HUES64 (cell line): ENCODE data around the gene CCR7.
"Not testable (repeated sequence)": the region's sequence is repeated elsewhere in the genome, so short reads cannot be mapped to it uniquely, and the experiment has no call there.

Experiments
- H3K27ac ChIP-seq: 2 replicates; pipeline ENCODE4 v1.7.0; 2013; ENCODE audit warnings: low read depth, low read length, inconsistent platforms
- H3K27me3 ChIP-seq: 2 replicates; pipeline ENCODE4 v1.6.1; 2013; ENCODE audit warnings: mild to moderate bottlenecking, low read length; ENCODE audit not compliant: insufficient read depth
- H3K36me3 ChIP-seq: 2 replicates; pipeline ENCODE4 v1.6.1; 2013; ENCODE audit warnings: mild to moderate bottlenecking, low read length; ENCODE audit not compliant: insufficient read depth
- H3K4me1 ChIP-seq: 2 replicates; pipeline ENCODE4 v1.6.1; 2013; ENCODE audit warnings: mild to moderate bottlenecking, low read length, moderate library complexity; ENCODE audit not compliant: insufficient read depth
- H3K4me3 ChIP-seq: 2 replicates; pipeline ENCODE4 v1.5.1; 2013; ENCODE audit warnings: mild to moderate bottlenecking, low read length, moderate library complexity
- H3K9ac ChIP-seq: 2 replicates; pipeline ENCODE4 v1.6.1; 2013; ENCODE audit warnings: mild to moderate bottlenecking, low read depth, low read length
- H3K9me3 ChIP-seq: 2 replicates; pipeline ENCODE4 v1.6.1; 2013; ENCODE audit warnings: low read depth, low read length; ENCODE audit not compliant: insufficient read depth
- WGBS: fragments of 150-250, 120-280 bp; methylation state at CpG from one replicate; pipeline ENCODE4 v1.1.7; 2013; ENCODE audit warnings: missing lambda C conversion rate; 5-methylcytosine and 5-hydroxymethylcytosine counted together

The CCR7 gene

DNA sequence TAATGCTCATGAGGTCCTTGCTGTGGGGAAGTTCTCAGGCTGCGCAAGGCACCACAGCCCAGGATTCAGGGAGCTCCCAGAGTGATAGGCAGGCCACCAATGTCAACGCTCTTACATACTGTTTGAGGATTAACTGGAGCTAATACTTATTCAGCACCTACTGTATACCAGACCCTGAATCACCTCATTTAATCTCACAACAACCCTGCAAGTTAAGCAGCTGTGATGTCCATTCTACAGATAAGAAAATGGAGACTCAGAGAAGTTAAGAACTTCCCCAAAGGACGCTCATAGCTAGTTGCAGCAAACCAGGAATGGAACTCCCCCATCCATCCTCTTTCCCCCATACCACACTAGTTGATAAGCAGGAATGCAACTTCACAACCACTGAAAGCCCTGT lies 25.5 kb upstream of the CCR7 start:
- no peaks in the 10 kb centered on the region for H3K4me1 ChIP-seq
- no peak overlapping the region for H3K4me3 ChIP-seq
- no peaks in the 10 kb centered on the region for H3K9me3 ChIP-seq
- WGBS = 98% methylated on average over 3 of the region's 3 CpGs
- no peaks in the 10 kb centered on the region for H3K27me3 ChIP-seq
- H3K9ac ChIP-seq = no peak overlapping the region
- no peaks in the 10 kb centered on the region for H3K36me3 ChIP-seq
- no peak overlapping the region for H3K27ac ChIP-seq

DNA sequence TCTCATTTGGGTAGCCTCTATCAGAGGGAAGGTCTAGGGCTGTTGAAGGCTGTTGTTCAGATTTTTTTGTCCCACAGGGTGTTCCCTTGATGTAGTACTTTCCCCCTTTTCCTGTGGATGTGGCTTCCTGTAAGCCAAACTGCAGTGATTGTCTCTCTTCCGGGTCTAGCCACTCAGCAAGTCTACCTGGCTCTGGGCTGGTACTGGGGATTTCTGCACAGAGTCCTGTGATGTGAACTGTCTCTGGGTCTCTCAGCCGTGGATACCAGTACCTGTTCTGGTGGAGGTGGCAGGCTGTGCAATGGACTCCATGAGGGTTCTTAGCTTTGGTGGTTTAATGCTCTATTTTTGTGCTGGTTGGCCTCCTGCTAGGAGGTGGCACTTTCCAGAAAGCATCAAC lies 23.3 kb upstream of the CCR7 start:
- H3K9me3 ChIP-seq = no peaks in the 10 kb centered on the region
- no peak overlapping the region for H3K4me3 ChIP-seq
- no peaks in the 10 kb centered on the region for H3K4me1 ChIP-seq
- H3K27ac ChIP-seq = no peak overlapping the region
- H3K27me3 ChIP-seq = no peaks in the 10 kb centered on the region
- no peaks in the 10 kb centered on the region for H3K36me3 ChIP-seq
- WGBS = 86% methylated on average over 2 of the region's 2 CpGs
- H3K9ac ChIP-seq = no peak overlapping the region

DNA sequence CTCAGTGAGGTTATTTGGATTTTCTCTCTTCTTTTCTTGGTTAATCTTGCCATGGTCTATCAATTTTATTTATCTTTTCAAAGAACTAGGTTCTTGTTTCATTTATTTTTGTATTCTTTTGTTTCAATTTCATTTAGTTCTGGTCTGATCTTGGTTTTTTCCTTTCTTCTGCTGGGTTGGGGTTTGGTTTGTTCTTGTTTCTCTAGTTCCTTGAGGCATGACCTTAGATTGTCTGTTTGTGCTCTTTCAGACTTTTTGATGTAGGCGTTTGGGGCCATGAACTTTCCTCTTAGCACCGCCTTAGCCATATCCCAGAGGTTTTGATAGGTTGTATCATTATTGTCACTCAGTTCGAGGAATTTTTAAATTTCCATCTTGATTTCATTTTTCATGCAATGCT lies 21.0 kb upstream of the CCR7 start:
- not testable (repeated sequence) for H3K4me1 ChIP-seq, H3K4me3 ChIP-seq, H3K27ac ChIP-seq, H3K9ac ChIP-seq, H3K9me3 ChIP-seq, H3K27me3 ChIP-seq, H3K36me3 ChIP-seq
- 96% methylated on average over 3 of the region's 3 CpGs for WGBS

DNA sequence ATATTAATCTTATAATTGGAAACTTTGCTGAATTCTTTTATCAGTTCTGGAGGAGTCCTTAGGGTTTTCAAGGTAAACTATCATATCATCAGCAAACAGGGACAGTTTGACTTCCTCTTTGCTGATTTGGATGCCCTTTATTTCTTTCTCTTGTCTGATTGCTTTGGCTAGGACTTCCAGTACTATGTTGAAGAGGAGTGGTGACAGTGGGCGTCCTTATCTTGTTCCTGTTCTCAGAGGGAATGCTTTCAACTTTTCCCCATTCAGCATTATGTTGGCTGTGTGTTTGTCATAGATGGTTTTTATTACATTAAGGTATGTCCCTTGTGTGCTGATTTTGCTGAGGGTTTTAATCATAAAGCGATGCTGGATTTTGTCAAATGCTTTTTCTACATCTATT lies 19.7 kb upstream of the CCR7 start:
- H3K36me3 ChIP-seq, H3K4me1 ChIP-seq, H3K27ac ChIP-seq, H3K4me3 ChIP-seq, H3K27me3 ChIP-seq, H3K9me3 ChIP-seq, H3K9ac ChIP-seq: not testable (repeated sequence)
- 90% methylated on average over 2 of the region's 2 CpGs for WGBS

DNA sequence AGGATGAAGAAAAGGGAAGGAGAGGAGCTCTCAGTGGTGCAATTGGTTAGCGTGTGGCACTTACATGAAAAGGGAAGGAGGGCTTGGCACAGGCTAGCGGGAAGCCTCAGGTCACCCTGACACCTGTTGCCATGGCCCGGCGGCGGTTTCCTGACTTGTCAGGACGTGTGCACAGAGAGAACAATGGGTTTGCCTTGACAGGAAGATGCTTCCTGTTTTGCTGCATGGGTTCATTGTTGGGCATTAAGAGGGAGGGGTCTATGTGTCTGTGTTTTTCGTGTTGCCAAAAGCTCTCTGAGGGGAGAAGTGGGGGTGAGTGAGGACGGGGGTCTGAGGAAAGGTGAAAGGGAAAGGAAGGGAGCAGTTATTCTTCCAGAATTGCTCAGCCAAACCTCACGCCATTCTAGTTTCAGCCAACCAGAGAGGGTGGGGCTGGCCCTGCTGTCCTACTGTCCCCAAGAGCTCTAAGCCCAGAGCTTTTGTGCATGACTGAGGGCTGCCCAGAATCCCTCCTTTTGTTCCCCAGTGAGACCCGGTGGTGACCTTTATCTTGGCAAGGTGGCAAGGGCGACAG lies 17.1 kb upstream of the CCR7 start:
- no peak overlapping the region for H3K4me3 ChIP-seq
- no peaks in the 10 kb centered on the region for H3K27me3 ChIP-seq
- H3K4me1 ChIP-seq = no peaks in the 10 kb centered on the region
- H3K27ac ChIP-seq = no peak overlapping the region
- no peaks in the 10 kb centered on the region for H3K36me3 ChIP-seq
- H3K9me3 ChIP-seq = no peaks in the 10 kb centered on the region
- H3K9ac ChIP-seq = no peak overlapping the region
- 84% methylated on average over 11 of the region's 11 CpGs for WGBS

DNA sequence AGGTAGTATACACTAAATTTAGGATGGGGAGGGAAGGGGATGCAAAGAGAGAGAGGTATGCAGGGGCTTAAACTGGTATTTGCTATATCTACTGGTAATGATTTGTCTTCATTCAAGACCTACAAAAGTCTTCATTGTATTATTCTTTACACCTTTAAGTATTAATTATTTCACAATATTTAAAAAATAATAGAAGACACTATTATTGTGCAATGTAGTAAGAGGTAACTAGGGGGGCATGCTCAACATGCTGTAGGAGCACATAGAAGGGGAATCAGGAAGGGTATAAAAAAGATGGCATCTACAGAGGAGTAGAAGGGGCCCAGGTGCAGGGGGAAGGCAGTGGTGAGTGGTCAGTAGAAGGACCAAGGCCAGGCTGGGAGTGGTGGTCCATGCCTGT lies 14.9 kb upstream of the CCR7 start:
- Histone ChIP-seq H3K4me1 (no peaks in the 10 kb centered on the region), H3K9ac (no peak overlapping the region), H3K36me3 (no peaks in the 10 kb centered on the region), H3K27ac (no peak overlapping the region), H3K4me3 (no peak overlapping the region), H3K9me3 (no peaks in the 10 kb centered on the region), H3K27me3 (peaks cover 3% of the 10 kb centered on the region; the same call in 1 of the 2 replicates)

DNA sequence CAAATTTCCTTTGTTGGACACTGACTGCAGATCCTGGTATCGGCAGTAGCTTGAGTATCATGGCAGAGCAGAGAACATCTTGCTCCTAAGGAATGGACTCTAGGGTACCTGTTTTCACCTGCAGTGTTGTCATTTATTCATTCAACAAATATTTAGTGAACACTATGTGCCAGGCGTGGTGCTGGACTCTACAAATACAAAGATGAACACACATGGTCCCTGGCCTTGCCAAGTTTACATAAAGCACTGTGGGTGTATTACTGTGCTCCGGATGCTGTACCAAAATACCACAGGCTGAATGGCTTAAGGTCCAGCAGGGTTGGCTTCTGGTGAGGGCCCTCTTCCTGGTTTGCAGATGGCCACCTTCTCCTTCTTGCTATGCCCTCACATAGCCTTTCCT lies 14.2 kb upstream of the CCR7 start:
- Histone ChIP-seq H3K27ac (no peak overlapping the region), H3K9ac (no peak overlapping the region), H3K36me3 (no peaks in the 10 kb centered on the region), H3K9me3 (no peaks in the 10 kb centered on the region; the same call in 1 of the 2 replicates), H3K27me3 (peaks cover 3% of the 10 kb centered on the region; the same call in 1 of the 2 replicates), H3K4me3 (no peak overlapping the region), H3K4me1 (no peaks in the 10 kb centered on the region)
- 93% methylated on average over 3 of the region's 3 CpGs for WGBS

DNA sequence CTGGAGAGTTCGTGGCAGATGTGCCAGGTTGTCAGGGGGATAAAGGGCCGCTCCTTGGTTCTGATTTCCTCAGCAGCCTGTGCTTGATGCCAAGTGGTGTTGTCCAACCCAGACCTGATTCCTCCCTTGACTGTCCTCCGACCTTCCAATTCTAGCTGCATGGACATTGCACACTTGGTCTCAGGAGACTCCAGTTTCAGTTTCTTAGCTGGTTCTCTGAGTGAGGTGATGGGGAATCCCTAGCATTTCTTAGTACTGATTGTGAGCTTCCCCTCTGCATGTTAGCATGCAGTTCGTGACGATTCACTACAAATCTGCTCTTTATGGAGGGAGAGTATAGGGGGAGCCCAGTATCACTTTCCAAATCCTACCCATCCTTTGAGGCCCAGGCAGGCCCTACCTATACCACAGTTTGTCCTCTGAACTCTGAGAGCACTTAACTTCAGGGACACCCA lies 12.4 kb upstream of the CCR7 start:
- 88% methylated on average over 3 of the region's 5 CpGs for WGBS
- Histone ChIP-seq H3K36me3 (no peaks in the 10 kb centered on the region), H3K4me3 (no peak overlapping the region), H3K27me3 (peaks cover 3% of the 10 kb centered on the region; the same call in 1 of the 2 replicates), H3K9me3 (no peaks in the 10 kb centered on the region; the same call in 1 of the 2 replicates), H3K27ac (no peak overlapping the region), H3K4me1 (no peaks in the 10 kb centered on the region), H3K9ac (no peak overlapping the region)

DNA sequence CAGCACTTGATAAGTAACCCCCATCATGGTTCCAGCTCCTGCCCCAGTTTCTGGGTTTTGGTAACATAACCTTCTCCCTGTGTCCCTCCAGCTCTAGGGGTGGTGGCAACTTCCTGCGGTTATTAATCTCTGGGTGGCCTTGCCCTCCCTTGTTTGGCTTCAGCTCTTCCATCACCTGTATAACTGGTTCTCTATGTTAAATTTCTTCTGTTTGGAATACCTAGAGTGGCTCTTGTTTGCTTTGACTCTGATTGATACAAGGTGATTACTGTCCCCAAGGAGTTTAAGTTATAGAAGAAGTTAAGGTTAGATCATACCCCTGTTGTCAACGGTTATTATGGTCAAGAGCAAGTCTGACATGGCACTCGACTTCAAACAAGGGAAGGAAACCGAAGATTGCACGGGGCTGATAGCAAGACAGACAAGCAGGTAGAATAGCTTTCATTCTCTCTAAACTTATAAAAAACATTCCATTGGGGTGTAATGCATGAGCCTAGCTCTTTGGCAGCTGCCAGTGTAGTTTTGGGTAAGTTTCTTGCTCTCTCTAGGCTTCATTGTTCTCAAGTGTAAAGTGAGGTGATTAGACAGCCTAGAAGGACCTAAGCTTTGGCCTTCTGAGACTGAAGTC lies 11.0 kb upstream of the CCR7 start:
- no peaks in the 10 kb centered on the region for H3K4me1 ChIP-seq
- peaks cover 3% of the 10 kb centered on the region; the same call in 1 of the 2 replicates for H3K27me3 ChIP-seq
- H3K27ac ChIP-seq = no peak overlapping the region
- H3K36me3 ChIP-seq = no peaks in the 10 kb centered on the region
- 92% methylated on average over 5 of the region's 5 CpGs for WGBS
- no peaks in the 10 kb centered on the region; the same call in 1 of the 2 replicates for H3K9me3 ChIP-seq
- H3K9ac ChIP-seq = no peak overlapping the region
- no peak overlapping the region for H3K4me3 ChIP-seq

DNA sequence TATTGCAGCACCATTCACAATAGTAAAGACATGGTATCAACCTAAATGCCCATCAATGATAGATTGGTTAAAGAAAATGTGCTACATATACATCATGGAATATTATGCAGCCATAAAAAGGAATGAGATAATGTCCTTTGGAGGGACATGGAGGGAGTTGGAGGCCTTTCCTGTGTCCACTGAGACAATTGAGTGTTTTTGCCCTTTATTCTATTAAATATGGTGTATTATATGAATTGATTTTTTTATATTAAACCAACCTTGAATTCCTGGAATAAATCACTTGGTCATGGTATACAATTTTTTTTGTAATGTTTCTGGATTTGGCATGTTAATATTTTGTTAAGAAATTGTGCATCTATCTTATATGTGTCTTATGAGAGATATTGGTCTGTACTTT lies 9.0 kb upstream of the CCR7 start:
- Histone ChIP-seq H3K36me3 (no peaks in the 10 kb centered on the region), H3K9me3 (peaks cover 2% of the 10 kb centered on the region; the same call in 1 of the 2 replicates), H3K27ac (no peak overlapping the region), H3K4me1 (no peaks in the 10 kb centered on the region), H3K4me3 (no peak overlapping the region), H3K27me3 (peaks cover 3% of the 10 kb centered on the region; the same call in 1 of the 2 replicates), H3K9ac (no peak overlapping the region)

DNA sequence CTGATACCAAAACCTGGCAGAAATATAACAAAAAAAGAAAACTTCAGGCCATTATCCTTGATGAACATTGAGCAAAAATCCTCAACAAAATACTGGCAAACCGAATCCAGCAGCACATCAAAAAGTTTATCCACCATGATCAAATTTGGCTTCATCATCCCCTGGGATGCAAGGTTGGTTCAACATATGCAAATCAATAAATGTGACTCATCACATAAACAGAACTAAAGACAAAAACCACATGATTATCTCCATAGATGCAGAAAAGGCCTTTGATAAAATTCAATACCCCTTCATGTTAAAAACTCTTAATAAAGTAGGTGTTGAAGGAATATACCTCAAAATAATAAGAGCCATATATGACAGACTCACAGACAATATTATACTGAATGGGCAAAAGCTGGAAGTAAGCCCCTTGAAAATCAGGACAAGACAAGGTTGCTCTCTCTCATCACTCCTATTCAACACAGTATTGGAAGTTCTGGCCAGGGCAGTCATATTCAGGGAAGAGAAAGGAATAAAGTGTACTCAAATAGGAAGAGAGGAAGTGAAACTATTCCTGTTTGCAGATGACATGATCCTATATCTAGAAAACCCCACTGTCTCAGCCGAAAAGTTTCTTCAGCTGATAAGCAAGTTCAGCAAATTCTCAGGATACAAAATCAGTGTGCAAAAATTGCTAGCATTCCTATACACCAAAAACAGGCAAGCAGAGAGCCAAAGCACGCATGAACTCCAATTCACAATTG lies 7.1 kb upstream of the CCR7 start:
- H3K4me3 ChIP-seq, H3K9ac ChIP-seq, H3K36me3 ChIP-seq, H3K27me3 ChIP-seq, H3K4me1 ChIP-seq, H3K27ac ChIP-seq: not testable (repeated sequence)
- 89% methylated on average over 3 of the region's 3 CpGs for WGBS
- H3K9me3 ChIP-seq = peaks cover 12% of the 10 kb centered on the region
